Measurements from ENCODE around the gene MVB12A. TPM values are rescaled to one million over a fixed set of nuclear protein-coding genes. Genes with fewer than 3 reads are reported as not detected.

MVB12A gene
- total and polyA plus RNA-seq, 10 of the 15 experiments (the other 5 are each of a cell fraction or from before 2014, with no cell fraction given) = 1.2 to 47.6 (median 26.3) TPM

- CTCF ChIA-PET = no interaction called here
- RAD21 ChIA-PET (ENCODE audit: unreplicated experiment) = no interaction called here
- intact Hi-C loops (cut with micrococcal nuclease; ENCODE audit: unreplicated experiment) = no loop called here
- TF ChIP-seq ETV6 (conservative IDR thresholded peaks at IDR 0.05 in 1 of 2, IDR thresholded peaks at IDR 0.05 in 1 of 2; ENCODE audit: borderline replicate concordance in 1 of 2, low read depth in 1 of 2) = no peak
- no peak for TF ChIP-seq TARDBP (IDR thresholded peaks at IDR 0.05; ENCODE audit: borderline replicate concordance)
- TF ChIP-seq CHD2 (IDR thresholded peaks at IDR 0.05; ENCODE audit: borderline replicate concordance, low read depth, low read length) = no peak
- TF ChIP-seq ATF7 (IDR thresholded peaks at IDR 0.05; ENCODE audit: low read depth) = no peak
- no peak for TF ChIP-seq SREBF2 (IDR thresholded peaks at IDR 0.05; ENCODE audit: low read length)
- no peak for TF ChIP-seq DPF2 (IDR thresholded peaks at IDR 0.05)
- no peak for TF ChIP-seq ZZZ3 (IDR thresholded peaks at IDR 0.05; ENCODE audit: control insufficient read depth, insufficient read length, low read depth)
- TF ChIP-seq CEBPZ (IDR thresholded peaks at IDR 0.05; ENCODE audit: low read depth, low read length) = no peak
- TF ChIP-seq CUX1 (IDR thresholded peaks at IDR 0.05; ENCODE audit: insufficient replicate concordance, low read depth, low read length) = no peak
- no peak for TF ChIP-seq ZNF687 (IDR thresholded peaks at IDR 0.05)
- no peak for TF ChIP-seq ZSCAN29 (IDR thresholded peaks at IDR 0.05)
- no peak for TF ChIP-seq EP300 (IDR thresholded peaks at IDR 0.05; ENCODE audit: borderline replicate concordance in 1 of 2, control insufficient read depth in 1 of 2, low read depth in 2 of 2, low read length in 2 of 2)
Measured at GRCh38 chr19:17431417-17431816, 11.6 kb downstream of the MVB12A start.

More at GRCh38 chr19:17431417-17431816, 11.6 kb downstream of the MVB12A start:
- SMC1A ChIA-PET (ENCODE audit: uncharacterized antibody, unreplicated experiment) = interaction anchor here (0.6 kb wide), 1 partner anchor 515 kb away, joined by 4 read pairs; no protein-coding TSS in a partner anchor
- ATAC-seq (no peak), DNase-seq (ENCODE audit: low read depth, low spot score) (no peak), FAIRE-seq (no peak)
- no peak overlapping the region for H3K9ac ChIP-seq (ENCODE audit: control insufficient read depth, insufficient read depth, low read length)
- H3K4me2 ChIP-seq (ENCODE audit: control insufficient read depth, insufficient read depth) = no peak overlapping the region
- H3K27ac ChIP-seq (ENCODE audit: control insufficient read depth, insufficient read depth) = no peak overlapping the region
- POLR2A ChIA-PET = no interaction called here
- H3K4me3 ChIP-seq = no peak overlapping the region
- no peaks in the 10 kb centered on the region for H3K79me2 ChIP-seq (ENCODE audit: control insufficient read depth, insufficient read depth, low read length)
- BruUV-seq (replicated peaks) = no TSS peak
- in situ Hi-C loops (cut with MboI) = no loop called here
- H3K36me3 ChIP-seq (ENCODE audit: control insufficient read depth in 2 of 2, insufficient read depth in 2 of 2, low read length in 1 of 2) = no peaks in the 10 kb centered on the region
- H3K27me3 ChIP-seq (replicated peaks in 1 of 2; ENCODE audit: control insufficient read depth in 2 of 2, insufficient read depth in 2 of 2, low read length in 1 of 2) = no peaks in the 10 kb centered on the region
- H3K9me3 ChIP-seq (replicated peaks; ENCODE audit: control insufficient read depth, insufficient read depth, low read length) = no peaks in the 10 kb centered on the region; the same call in 2 of the 3 replicates
- no peak overlapping the region for H2AFZ ChIP-seq (ENCODE audit: control insufficient read depth, low read depth, low read length)
- 54% methylated on average over 7 of the region's 7 CpGs for WGBS (ENCODE audit: insufficient coverage, insufficient replicate concordance, low lambda C conversion rate, missing lambda C conversion rate)
- no peaks in the 10 kb centered on the region for H4K20me1 ChIP-seq (ENCODE audit: control insufficient read depth, insufficient read depth)
- H3K4me1 ChIP-seq (ENCODE audit: control insufficient read depth, insufficient read depth, low read length) = no peaks in the 10 kb centered on the region
